Osteoblast (primary cell): ENCODE results near the gene PMP22. TPM values are rescaled to one million over a fixed set of nuclear protein-coding genes. Genes with fewer than 3 reads are reported as not detected.

ENCODE experiments used
- DNase-seq: peaks from one replicate; pipeline ENCODE4 v3.0.0; 2011; ENCODE audit warnings: low spot score, mixed read lengths; ENCODE audit not compliant: insufficient read length; ENCODE audit errors: missing footprints
- H2AFZ ChIP-seq: 2 replicates; pipeline ENCODE4 v1.6.0; 2011; ENCODE audit warnings: mild to moderate bottlenecking, low read length
- H3K27ac ChIP-seq: 2 replicates; pipeline ENCODE4 v1.5.1; 2011; ENCODE audit warnings: mild to moderate bottlenecking, low read depth, low read length, moderate library complexity
- H3K27me3 ChIP-seq: 2 replicates; pipeline ENCODE4 v1.6.0; 2012; ENCODE audit warnings: mild to moderate bottlenecking, control low read depth, inconsistent platforms, low read length, moderate library complexity; ENCODE audit not compliant: insufficient read depth
- H3K36me3 ChIP-seq: 2 replicates; pipeline ENCODE4 v1.5.1; 2011; ENCODE audit warnings: mild to moderate bottlenecking, low read length, control low read depth, moderate library complexity; ENCODE audit not compliant: insufficient read depth
- H3K4me1 ChIP-seq: 2 replicates; pipeline ENCODE4 v1.5.1; 2011; ENCODE audit warnings: mild to moderate bottlenecking, low read length, control low read depth, moderate library complexity; ENCODE audit not compliant: insufficient read depth
- H3K4me2 ChIP-seq: 2 replicates; pipeline ENCODE4 v1.6.0; 2011; ENCODE audit warnings: mild to moderate bottlenecking, low read length; ENCODE audit not compliant: insufficient read depth
- H3K4me3 ChIP-seq: fragments of 200-600 bp; sonication (generic); 3 replicates; pipeline ENCODE4 v1.5.1; 2012; ENCODE audit warnings: mild to moderate bottlenecking, low read length, inconsistent platforms; ENCODE audit not compliant: insufficient read depth
- H3K79me2 ChIP-seq: 2 replicates; pipeline ENCODE4 v1.6.0; 2012; ENCODE audit warnings: mild to moderate bottlenecking, low read length, control low read depth, inconsistent platforms; ENCODE audit not compliant: insufficient read depth
- H3K9me3 ChIP-seq: 2 replicates; pipeline ENCODE4 v1.5.1; 2011; ENCODE audit warnings: low read depth, low read length, control low read depth
- H4K20me1 ChIP-seq: 2 replicates; pipeline ENCODE4 v1.6.0; 2012; ENCODE audit warnings: mild to moderate bottlenecking, low read length, control low read depth; ENCODE audit not compliant: insufficient read depth
- CTCF ChIP-seq: IDR thresholded peaks from 2 replicates; pipeline ENCODE4 v1.5.1; 2011; ENCODE audit warnings: mild to moderate bottlenecking, low read depth, low read length, moderate library complexity; ENCODE audit errors: extremely low read depth
- total RNA-seq: library from RNA; depleted of rRNA; stranded (reverse); fragments of >200 nt; gene quantifications from 2 replicates; pipeline ENCODE4 v1.2.3, GENCODE V29; 2012

Gene PMP22
- total RNA-seq, 1 donor: 163 TPM

GRCh38 chr17:15290605-15291004 is 25.5 kb upstream of the PMP22 start:
- no peaks in the 10 kb centered on the region for H3K36me3 ChIP-seq
- no peaks in the 10 kb centered on the region for H3K27me3 ChIP-seq
- no peaks in the 10 kb centered on the region for H3K9me3 ChIP-seq
- no peak overlapping the region for H3K4me2 ChIP-seq
- H3K4me3 ChIP-seq: no peak overlapping the region
- peaks cover 31% of the 10 kb centered on the region for H3K4me1 ChIP-seq
- H2AFZ ChIP-seq: no peak overlapping the region
- TF ChIP-seq CTCF: no peak
- H4K20me1 ChIP-seq: no peaks in the 10 kb centered on the region
- H3K27ac ChIP-seq: peak overlapping the region; percentile 58
- H3K79me2 ChIP-seq: no peaks in the 10 kb centered on the region
- no peak for DNase-seq

GRCh38 chr17:15289285-15290183 is 24.4 kb upstream of the PMP22 start:
- no peak for DNase-seq
- Histone ChIP-seq H3K79me2 (no peaks in the 10 kb centered on the region), H3K27me3 (no peaks in the 10 kb centered on the region), H3K9me3 (no peaks in the 10 kb centered on the region), H3K27ac (peak overlapping the region; percentile 58), H3K4me3 (no peak overlapping the region), H4K20me1 (no peaks in the 10 kb centered on the region), H3K36me3 (no peaks in the 10 kb centered on the region), H3K4me1 (peaks cover 31% of the 10 kb centered on the region), H2AFZ (no peak overlapping the region), H3K4me2 (peak overlapping the region; percentile 10)
- no peak for TF ChIP-seq CTCF

- no peak overlapping the region for H3K4me3 ChIP-seq
- no peaks in the 10 kb centered on the region for H3K36me3 ChIP-seq
- no peak for DNase-seq
- no peaks in the 10 kb centered on the region for H3K79me2 ChIP-seq
- H3K9me3 ChIP-seq: no peaks in the 10 kb centered on the region
- peaks cover 31% of the 10 kb centered on the region for H3K4me1 ChIP-seq
- no peaks in the 10 kb centered on the region for H4K20me1 ChIP-seq
- peak overlapping the region; percentile 58 for H3K27ac ChIP-seq
- H3K4me2 ChIP-seq: peak overlapping the region; percentile 10
- no peak overlapping the region for H2AFZ ChIP-seq
- TF ChIP-seq CTCF: no peak
- H3K27me3 ChIP-seq: no peaks in the 10 kb centered on the region
These were observed 23.7 kb upstream of the PMP22 start for GRCh38 chr17:15288859-15289258.

- Histone ChIP-seq H3K4me1 (peaks cover 31% of the 10 kb centered on the region), H2AFZ (peak overlapping the region; percentile 83), H3K27me3 (no peaks in the 10 kb centered on the region), H3K79me2 (no peaks in the 10 kb centered on the region), H3K27ac (no peak overlapping the region), H4K20me1 (no peaks in the 10 kb centered on the region), H3K4me3 (peak overlapping the region; percentile 8), H3K9me3 (no peaks in the 10 kb centered on the region), H3K4me2 (peak overlapping the region; percentile 42), H3K36me3 (no peaks in the 10 kb centered on the region)
- no peak for DNase-seq
- no peak for TF ChIP-seq CTCF
These were observed 22.6 kb upstream of the PMP22 start for GRCh38 chr17:15287538-15288267.
